Stimulated activated naive CD8-positive, alpha-beta T cell treated with anti-CD3 and anti-CD28 coated beads, Interleukin-15, Interleukin-2, amounts not matched to agents 100 ng/mL and 50 ng/mL, for 24 hours (primary cell): ENCODE data around the gene DHDH.
"Not testable (repeated sequence)": the region's sequence is repeated elsewhere in the genome, so short reads cannot be mapped to it uniquely, and the experiment has no call there.

Source experiments
- H3K27ac Mint-ChIP-seq: one replicate; pipeline ENCODE4 v1.8.0; 2021; ENCODE audit warnings: mild to moderate bottlenecking, mixed read lengths
- H3K27me3 Mint-ChIP-seq: one replicate; pipeline ENCODE4 v1.8.0; 2021; ENCODE audit warnings: mixed read lengths
- H3K36me3 Mint-ChIP-seq: one replicate; pipeline ENCODE4 v1.8.0; 2021; ENCODE audit warnings: low read depth, mixed read lengths
- H3K4me1 Mint-ChIP-seq: one replicate; pipeline ENCODE4 v1.8.0; 2021; ENCODE audit warnings: low read depth, mixed read lengths
- H3K4me3 Mint-ChIP-seq: one replicate; pipeline ENCODE4 v1.8.0; 2021; ENCODE audit warnings: mild to moderate bottlenecking, mixed read lengths
- H3K9me3 Mint-ChIP-seq: one replicate; pipeline ENCODE4 v1.8.0; 2021; ENCODE audit warnings: mixed read lengths

Gene DHDH

GRCh38 chr19:48906324-48906723 is 27.2 kb upstream of the DHDH start:
- Mint-ChIP-seq H3K27ac (no peak overlapping the region), H3K4me3 (no peak overlapping the region), H3K27me3 (no peaks in the 10 kb centered on the region), H3K36me3 (peaks cover 31% of the 10 kb centered on the region), H3K4me1 (peaks cover 11% of the 10 kb centered on the region), H3K9me3 (no peaks in the 10 kb centered on the region)

DNA sequence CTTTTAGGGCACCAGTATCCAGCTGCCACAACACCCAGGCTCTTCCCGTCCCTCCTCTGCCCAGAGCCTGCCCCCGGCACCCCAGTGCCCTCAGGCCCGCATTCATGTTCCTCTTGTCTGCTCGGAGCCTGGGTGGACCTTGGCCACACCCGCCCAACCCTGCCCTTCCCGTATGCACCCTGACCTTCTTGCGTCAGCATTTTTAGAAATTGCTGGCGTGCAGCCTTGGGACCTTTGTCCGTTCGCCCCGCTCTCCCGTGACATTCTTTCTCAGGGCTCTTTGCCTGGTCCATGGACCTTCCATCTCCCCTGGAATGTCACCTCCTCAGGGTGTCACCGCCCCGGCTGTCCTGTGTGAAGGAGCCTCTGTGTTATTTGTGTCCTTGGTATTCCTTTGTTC is 25.8 kb upstream of the DHDH start:
- H3K9me3 Mint-ChIP-seq, result no peaks in the 10 kb centered on the region
- H3K27me3 Mint-ChIP-seq, result no peaks in the 10 kb centered on the region
- H3K27ac Mint-ChIP-seq, result no peak overlapping the region
- H3K36me3 Mint-ChIP-seq, result peaks cover 41% of the 10 kb centered on the region
- H3K4me1 Mint-ChIP-seq, result peaks cover under 1% of the 10 kb centered on the region
- no peak overlapping the region for H3K4me3 Mint-ChIP-seq

GRCh38 chr19:48909424-48910077 is 23.9 kb upstream of the DHDH start:
- H3K27me3 Mint-ChIP-seq, H3K9me3 Mint-ChIP-seq, H3K4me3 Mint-ChIP-seq, H3K27ac Mint-ChIP-seq, H3K4me1 Mint-ChIP-seq: not testable (repeated sequence)
- peaks cover 48% of the 10 kb centered on the region for H3K36me3 Mint-ChIP-seq

- Mint-ChIP-seq H3K36me3 (peaks cover 46% of the 10 kb centered on the region), H3K27me3 (no peaks in the 10 kb centered on the region), H3K9me3 (no peaks in the 10 kb centered on the region), H3K4me3 (no peak overlapping the region), H3K27ac (no peak overlapping the region), H3K4me1 (no peaks in the 10 kb centered on the region)
Measured at GRCh38 chr19:48910803-48911202, 22.7 kb upstream of the DHDH start.

DNA sequence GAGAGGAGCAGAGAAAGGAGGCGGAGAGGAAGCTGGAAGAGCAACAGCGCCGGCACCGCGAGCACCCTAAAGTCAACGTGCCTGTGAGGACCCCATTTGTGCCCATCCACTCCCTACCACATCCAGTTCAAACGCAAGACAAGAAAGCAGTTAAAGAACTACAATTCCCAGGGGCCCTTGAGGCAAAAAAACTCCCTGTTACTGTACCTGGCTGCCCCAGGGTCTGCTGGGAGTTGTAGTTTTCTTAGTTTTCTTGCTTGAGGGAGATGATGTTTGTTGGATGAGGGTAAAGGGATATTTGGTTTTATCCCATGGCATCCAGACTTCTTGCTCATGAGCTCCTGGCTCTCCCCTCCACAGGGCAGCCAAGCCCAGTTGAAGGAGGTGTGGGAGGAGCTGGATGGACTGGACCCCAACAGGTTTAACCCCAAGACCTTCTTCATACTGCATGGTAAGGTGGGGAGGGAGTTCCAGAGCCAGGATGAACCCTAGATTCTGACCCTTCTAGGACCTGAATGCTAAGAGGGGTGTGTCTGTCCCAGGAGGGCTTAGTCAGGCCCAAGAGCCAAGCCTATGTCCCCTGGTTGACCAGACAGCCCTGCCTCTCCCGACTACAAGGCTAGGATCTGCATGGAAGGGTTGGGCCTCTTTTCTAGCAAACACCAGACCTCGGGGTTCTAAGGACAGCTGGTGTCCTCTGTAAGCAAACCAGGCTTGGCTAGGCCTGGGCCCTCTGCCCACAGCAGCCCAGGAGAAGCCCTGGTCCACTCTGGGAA is 20.2 kb upstream of the DHDH start:
- Mint-ChIP-seq H3K9me3 (no peaks in the 10 kb centered on the region), H3K27me3 (no peaks in the 10 kb centered on the region), H3K27ac (no peak overlapping the region), H3K4me3 (no peak overlapping the region), H3K36me3 (peaks cover 47% of the 10 kb centered on the region), H3K4me1 (no peaks in the 10 kb centered on the region)

DNA sequence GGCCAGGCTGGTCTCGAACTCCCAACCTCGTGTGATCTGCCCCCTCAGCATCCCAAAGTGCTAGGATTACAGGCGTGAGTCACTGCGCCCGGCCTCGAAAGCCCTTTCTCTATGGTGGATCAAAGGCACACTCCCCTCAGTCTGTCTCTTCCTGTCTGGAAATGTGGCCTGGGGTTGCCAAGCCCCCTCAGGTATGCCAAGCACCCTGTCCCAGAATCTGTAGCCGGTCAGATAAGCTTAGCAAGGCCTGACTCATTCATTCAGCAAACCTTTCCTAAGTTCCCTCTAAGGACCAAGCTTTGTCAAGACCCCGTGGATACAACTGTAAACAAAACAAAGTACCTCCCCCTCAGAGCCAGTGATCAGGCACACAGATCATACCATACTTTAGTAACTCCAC is 19.3 kb upstream of the DHDH start:
- Mint-ChIP-seq H3K36me3 (peaks cover 54% of the 10 kb centered on the region), H3K4me3 (no peak overlapping the region), H3K27ac (no peak overlapping the region)

DNA sequence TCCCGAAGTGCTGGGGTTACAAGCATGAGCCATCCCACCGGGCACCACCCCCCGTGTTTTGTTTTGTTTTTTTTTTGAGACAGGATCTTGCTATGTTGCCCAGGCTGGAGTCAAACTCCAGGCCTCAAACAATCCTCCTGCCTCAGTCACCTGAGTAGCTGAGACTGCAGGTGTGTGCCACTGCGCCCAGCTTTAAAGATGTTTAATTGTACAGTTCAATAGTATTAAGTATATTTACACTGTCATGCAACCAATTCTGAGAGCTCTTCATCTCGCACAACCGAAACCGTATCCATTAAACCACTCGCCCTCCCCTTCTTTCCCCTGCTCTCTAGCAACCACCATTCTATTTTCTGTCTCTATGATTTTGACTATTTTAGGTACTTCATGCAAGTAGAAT is 17.7 kb upstream of the DHDH start:
- Mint-ChIP-seq H3K27me3 (no peaks in the 10 kb centered on the region), H3K4me3 (no peak overlapping the region), H3K4me1 (no peaks in the 10 kb centered on the region), H3K9me3 (no peaks in the 10 kb centered on the region), H3K27ac (no peak overlapping the region), H3K36me3 (peaks cover 53% of the 10 kb centered on the region)

More for the DNA sequence above, 19.3 kb upstream of the DHDH start:
- no peaks in the 10 kb centered on the region for H3K4me1 Mint-ChIP-seq
- H3K27me3 Mint-ChIP-seq, result no peaks in the 10 kb centered on the region
- H3K9me3 Mint-ChIP-seq, result no peaks in the 10 kb centered on the region

- no peaks in the 10 kb centered on the region for H3K27me3 Mint-ChIP-seq
- H3K9me3 Mint-ChIP-seq, result no peaks in the 10 kb centered on the region
- no peak overlapping the region for H3K4me3 Mint-ChIP-seq
- H3K4me1 Mint-ChIP-seq, result no peaks in the 10 kb centered on the region
- H3K27ac Mint-ChIP-seq, result no peak overlapping the region
- H3K36me3 Mint-ChIP-seq, result peaks cover 42% of the 10 kb centered on the region
Measured at GRCh38 chr19:48918071-48918470, 15.4 kb upstream of the DHDH start.

DNA sequence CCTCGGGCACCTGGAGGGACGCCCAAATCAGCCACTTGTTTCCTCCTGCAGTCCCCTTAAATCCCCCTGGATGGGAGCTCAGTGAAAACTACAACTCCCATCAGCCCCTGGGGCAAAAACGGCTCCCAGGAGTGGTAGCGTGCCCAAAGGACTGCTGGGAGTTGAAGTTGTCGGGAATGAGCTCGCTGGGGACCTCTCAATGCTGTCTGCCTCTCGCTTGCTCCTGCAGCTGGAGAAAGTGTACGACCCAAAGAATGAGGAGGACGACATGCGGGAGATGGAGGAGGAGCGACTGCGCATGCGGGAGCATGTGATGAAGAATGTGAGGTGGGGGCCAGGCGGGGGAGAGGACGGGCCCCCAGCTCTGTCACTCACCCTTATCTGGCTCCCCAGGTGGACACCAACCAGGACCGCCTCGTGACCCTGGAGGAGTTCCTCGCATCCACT is 14.7 kb upstream of the DHDH start:
- Mint-ChIP-seq H3K36me3 (peaks cover 39% of the 10 kb centered on the region), H3K27ac (peak overlapping the region; percentile 40), H3K4me3 (no peak overlapping the region), H3K9me3 (no peaks in the 10 kb centered on the region), H3K4me1 (no peaks in the 10 kb centered on the region), H3K27me3 (no peaks in the 10 kb centered on the region)

- not testable (repeated sequence) for H3K4me3 Mint-ChIP-seq, H3K27ac Mint-ChIP-seq, H3K4me1 Mint-ChIP-seq, H3K27me3 Mint-ChIP-seq, H3K9me3 Mint-ChIP-seq
- H3K36me3 Mint-ChIP-seq, result peaks cover 36% of the 10 kb centered on the region
Measured at GRCh38 chr19:48919271-48919670, 14.2 kb upstream of the DHDH start.

DNA sequence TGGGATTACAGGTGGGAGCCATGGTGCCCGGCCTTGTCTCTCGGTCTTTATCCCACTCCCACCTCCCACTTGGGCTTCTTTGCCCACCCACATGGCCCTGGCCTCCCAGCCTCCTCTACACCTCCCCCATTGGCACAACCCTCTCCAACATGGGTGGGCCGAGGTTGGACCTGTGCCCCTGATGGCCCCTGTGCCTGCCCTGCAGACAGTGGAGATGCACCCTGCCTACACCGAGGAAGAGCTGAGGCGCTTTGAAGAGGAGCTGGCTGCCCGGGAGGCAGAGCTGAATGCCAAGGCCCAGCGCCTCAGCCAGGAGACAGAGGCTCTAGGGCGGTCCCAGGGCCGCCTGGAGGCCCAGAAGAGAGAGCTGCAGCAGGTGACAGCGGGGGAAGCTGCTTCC is 12.6 kb upstream of the DHDH start:
- Mint-ChIP-seq H3K27ac (no peak overlapping the region), H3K9me3 (no peaks in the 10 kb centered on the region), H3K36me3 (peaks cover 28% of the 10 kb centered on the region), H3K27me3 (no peaks in the 10 kb centered on the region), H3K4me3 (no peak overlapping the region), H3K4me1 (no peaks in the 10 kb centered on the region)

DNA sequence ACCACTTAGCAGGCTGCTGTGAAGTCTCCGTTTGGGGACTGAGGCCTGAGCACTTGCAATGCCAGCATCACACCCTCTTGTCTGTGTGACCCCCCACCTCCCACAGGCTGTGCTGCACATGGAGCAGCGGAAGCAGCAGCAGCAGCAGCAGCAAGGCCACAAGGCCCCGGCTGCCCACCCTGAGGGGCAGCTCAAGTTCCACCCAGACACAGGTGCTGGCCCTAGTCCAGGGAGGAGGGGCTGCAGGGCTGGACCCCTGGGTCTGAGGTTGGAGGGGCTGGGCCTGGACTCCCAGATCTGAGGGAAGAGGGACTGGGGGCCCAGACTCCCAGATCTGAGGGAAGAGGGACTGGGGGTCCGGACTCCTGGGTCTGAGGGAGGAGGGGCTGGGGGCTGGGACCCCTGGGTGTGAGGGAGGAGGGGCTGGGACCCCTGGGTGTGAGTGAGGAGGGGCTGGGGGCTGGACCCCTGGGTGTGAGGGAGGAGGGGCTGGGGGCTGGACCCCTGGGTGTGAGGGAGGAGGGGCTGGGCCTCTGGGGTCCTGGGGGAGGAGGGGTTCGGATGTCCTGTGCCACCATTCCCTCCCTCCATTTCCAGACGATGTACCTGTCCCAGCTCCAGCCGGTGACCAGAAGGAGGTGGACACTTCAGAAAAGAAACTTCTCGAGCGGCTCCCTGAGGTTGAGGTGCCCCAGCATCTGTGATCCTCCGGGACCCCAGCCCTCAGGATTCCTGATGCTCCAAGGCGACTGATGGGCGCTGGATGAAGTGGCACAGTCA is 11.6 kb upstream of the DHDH start:
- Mint-ChIP-seq H3K36me3 (peaks cover 24% of the 10 kb centered on the region), H3K27me3 (no peaks in the 10 kb centered on the region), H3K4me1 (peaks cover 2% of the 10 kb centered on the region), H3K4me3 (no peak overlapping the region), H3K27ac (no peak overlapping the region), H3K9me3 (no peaks in the 10 kb centered on the region)

GRCh38 chr19:48922548-48923490 is 10.7 kb upstream of the DHDH start:
- Mint-ChIP-seq H3K27me3 (no peaks in the 10 kb centered on the region), H3K4me3 (no peak overlapping the region), H3K36me3 (peaks cover 23% of the 10 kb centered on the region), H3K27ac (no peak overlapping the region), H3K9me3 (no peaks in the 10 kb centered on the region), H3K4me1 (peaks cover 4% of the 10 kb centered on the region)

- Mint-ChIP-seq H3K9me3 (no peaks in the 10 kb centered on the region), H3K4me1 (peaks cover 4% of the 10 kb centered on the region), H3K4me3 (no peak overlapping the region), H3K27me3 (no peaks in the 10 kb centered on the region), H3K36me3 (peaks cover 11% of the 10 kb centered on the region), H3K27ac (no peak overlapping the region)
Measured at GRCh38 chr19:48925240-48925843, 8.2 kb upstream of the DHDH start.
